ENCODE data around the gene MCM10.

MCM10 gene

GRCh38 chr10:13184730-13185514, 23.6 kb downstream of the MCM10 start:
- CTCF ChIA-PET: no interaction called here
- Mint-ChIP-seq H3K27me3 (no peaks in the 10 kb centered on the region), H3K36me3 (peaks cover 49% of the 10 kb centered on the region), H3K4me1 (no peaks in the 10 kb centered on the region), H3K27ac (no peak overlapping the region), H3K4me3 (no peak overlapping the region), H3K9me3 (no peaks in the 10 kb centered on the region)
- DNase-seq: no peak

GRCh38 chr10:13187135-13187534, 25.8 kb downstream of the MCM10 start:
- H3K9me3 Mint-ChIP-seq: no peaks in the 10 kb centered on the region
- no peaks in the 10 kb centered on the region for H3K4me1 Mint-ChIP-seq
- no peaks in the 10 kb centered on the region for H3K27me3 Mint-ChIP-seq
- peaks cover 45% of the 10 kb centered on the region for H3K36me3 Mint-ChIP-seq
- no peak for DNase-seq
- no peak overlapping the region for H3K4me3 Mint-ChIP-seq
- H3K27ac Mint-ChIP-seq: no peak overlapping the region
- CTCF ChIA-PET: no interaction called here

GRCh38 chr10:13188593-13188992, 27.2 kb downstream of the MCM10 start:
- Mint-ChIP-seq H3K9me3 (no peaks in the 10 kb centered on the region), H3K36me3 (peaks cover 41% of the 10 kb centered on the region)
- CTCF ChIA-PET: no interaction called here

GRCh38 chr10:13189961-13190360, 28.6 kb downstream of the MCM10 start:
- no peak overlapping the region for H3K4me3 Mint-ChIP-seq
- H3K36me3 Mint-ChIP-seq: peaks cover 37% of the 10 kb centered on the region
- H3K4me1 Mint-ChIP-seq: no peaks in the 10 kb centered on the region
- H3K9me3 Mint-ChIP-seq: no peaks in the 10 kb centered on the region
- CTCF ChIA-PET: no interaction called here
- no peak for DNase-seq
- H3K27me3 Mint-ChIP-seq: no peaks in the 10 kb centered on the region
- H3K27ac Mint-ChIP-seq: no peak overlapping the region

More at GRCh38 chr10:13188593-13188992, 27.2 kb downstream of the MCM10 start:
- no peak for DNase-seq
- H3K4me3 Mint-ChIP-seq: no peak overlapping the region
- no peaks in the 10 kb centered on the region for H3K27me3 Mint-ChIP-seq
- H3K4me1 Mint-ChIP-seq: no peaks in the 10 kb centered on the region
- no peak overlapping the region for H3K27ac Mint-ChIP-seq

GRCh38 chr10:13190816-13191215, 29.5 kb downstream of the MCM10 start:
- H3K36me3 Mint-ChIP-seq: peaks cover 39% of the 10 kb centered on the region
- H3K27ac Mint-ChIP-seq: no peak overlapping the region
- CTCF ChIA-PET: no interaction called here
- no peak for DNase-seq
- no peaks in the 10 kb centered on the region for H3K9me3 Mint-ChIP-seq
- H3K4me3 Mint-ChIP-seq: no peak overlapping the region
- no peaks in the 10 kb centered on the region for H3K27me3 Mint-ChIP-seq
- no peaks in the 10 kb centered on the region for H3K4me1 Mint-ChIP-seq

- Mint-ChIP-seq H3K4me3 (no peak overlapping the region), H3K27ac (no peak overlapping the region), H3K36me3 (peaks cover 34% of the 10 kb centered on the region), H3K27me3 (no peaks in the 10 kb centered on the region), H3K9me3 (no peaks in the 10 kb centered on the region), H3K4me1 (no peaks in the 10 kb centered on the region)
- CTCF ChIA-PET: no interaction called here
- no peak for DNase-seq
These were observed 30.0 kb downstream of the MCM10 start for GRCh38 chr10:13191362-13191761.

GRCh38 chr10:13193637-13194036, 32.3 kb downstream of the MCM10 start:
- Mint-ChIP-seq H3K27ac (no peak overlapping the region), H3K9me3 (no peaks in the 10 kb centered on the region), H3K27me3 (no peaks in the 10 kb centered on the region), H3K36me3 (peaks cover 31% of the 10 kb centered on the region), H3K4me1 (no peaks in the 10 kb centered on the region), H3K4me3 (no peak overlapping the region)
- CTCF ChIA-PET: no interaction called here
- DNase-seq: no peak

- H3K36me3 Mint-ChIP-seq: peaks cover 31% of the 10 kb centered on the region
These were observed 33.7 kb downstream of the MCM10 start for GRCh38 chr10:13195016-13195415.

GRCh38 chr10:13201132-13201531, 39.8 kb downstream of the MCM10 start:
- Mint-ChIP-seq H3K27ac (no peak overlapping the region), H3K36me3 (peaks cover 46% of the 10 kb centered on the region)

More at GRCh38 chr10:13195016-13195415, 33.7 kb downstream of the MCM10 start:
- Mint-ChIP-seq H3K4me1 (no peaks in the 10 kb centered on the region), H3K4me3 (no peak overlapping the region), H3K27me3 (no peaks in the 10 kb centered on the region), H3K9me3 (no peaks in the 10 kb centered on the region), H3K27ac (no peak overlapping the region)
- DNase-seq: no peak
- CTCF ChIA-PET: interaction anchor here (1.5 kb wide), 1 partner anchor 11 kb away, joined by 5 read pairs; no protein-coding TSS in a partner anchor

GRCh38 chr10:13206091-13206490, 44.7 kb downstream of the MCM10 start:
- peak overlapping the region; percentile 77 for H3K27ac Mint-ChIP-seq
- CTCF ChIA-PET: interaction anchor here (0.8 to 1.6 kb wide), 4 partner anchors 11 to 145 kb away, joined by 3 to 5 read pairs (median 4); no protein-coding TSS in a partner anchor
- no peak overlapping the region for H3K4me3 Mint-ChIP-seq
- no peak for DNase-seq
- H3K4me1 Mint-ChIP-seq: no peaks in the 10 kb centered on the region
- peaks cover 48% of the 10 kb centered on the region for H3K36me3 Mint-ChIP-seq
- H3K9me3 Mint-ChIP-seq: no peaks in the 10 kb centered on the region
- H3K27me3 Mint-ChIP-seq: no peaks in the 10 kb centered on the region

More at GRCh38 chr10:13201132-13201531, 39.8 kb downstream of the MCM10 start:
- Mint-ChIP-seq H3K4me1 (no peaks in the 10 kb centered on the region), H3K9me3 (no peaks in the 10 kb centered on the region), H3K27me3 (no peaks in the 10 kb centered on the region), H3K4me3 (no peak overlapping the region)
- CTCF ChIA-PET: no interaction called here
- no peak for DNase-seq

GRCh38 chr10:13206546-13207443, 45.4 kb downstream of the MCM10 start:
- no peak overlapping the region for H3K27ac Mint-ChIP-seq
- CTCF ChIA-PET: interaction anchor here (0.8 to 1.6 kb wide), 4 partner anchors 11 to 145 kb away, joined by 3 to 5 read pairs (median 4); no protein-coding TSS in a partner anchor
- H3K4me3 Mint-ChIP-seq: no peak overlapping the region
- H3K27me3 Mint-ChIP-seq: no peaks in the 10 kb centered on the region
- H3K36me3 Mint-ChIP-seq: peaks cover 44% of the 10 kb centered on the region
- no peaks in the 10 kb centered on the region for H3K4me1 Mint-ChIP-seq
- DNase-seq: no peak
- no peaks in the 10 kb centered on the region for H3K9me3 Mint-ChIP-seq

- Mint-ChIP-seq H3K4me3 (no peak overlapping the region), H3K4me1 (no peaks in the 10 kb centered on the region)
- CTCF ChIA-PET: no interaction called here
These were observed 51.8 kb downstream of the MCM10 start for GRCh38 chr10:13213163-13213562.

GRCh38 chr10:13218878-13219277, 57.5 kb downstream of the MCM10 start:
- no peaks in the 10 kb centered on the region for H3K9me3 Mint-ChIP-seq
- CTCF ChIA-PET: interaction anchor here (2.3 kb wide), 1 partner anchor 84 kb away, joined by 5 read pairs; no protein-coding TSS in a partner anchor
- H3K27me3 Mint-ChIP-seq: no peaks in the 10 kb centered on the region
- H3K4me1 Mint-ChIP-seq: no peaks in the 10 kb centered on the region
- no peak overlapping the region for H3K27ac Mint-ChIP-seq
- no peak for DNase-seq
- H3K4me3 Mint-ChIP-seq: no peak overlapping the region
- H3K36me3 Mint-ChIP-seq: peaks cover 6% of the 10 kb centered on the region

More at GRCh38 chr10:13213163-13213562, 51.8 kb downstream of the MCM10 start:
- H3K36me3 Mint-ChIP-seq: peaks cover 27% of the 10 kb centered on the region
- no peaks in the 10 kb centered on the region for H3K27me3 Mint-ChIP-seq
- no peak for DNase-seq
- no peak overlapping the region for H3K27ac Mint-ChIP-seq
- no peaks in the 10 kb centered on the region for H3K9me3 Mint-ChIP-seq

All from activated naive CD4-positive, alpha-beta T cell treated with anti-CD3 and anti-CD28 coated beads, Interleukin-2, amount 10 ng/mL, durations not matched to agents 7 days and 5 days (primary cell).